Stimulated activated CD4-positive, alpha-beta T cell treated with anti-CD3 and anti-CD28 coated beads, Interleukin-2, amount 100 ng/mL, for 4 hours (primary cell): ENCODE measurements around the gene CXorf51B.
"Not testable (repeated sequence)": the region's sequence is repeated elsewhere in the genome, so short reads cannot be mapped to it uniquely, and the experiment has no call there.

ENCODE experiments used
- DNase-seq: peaks from one replicate; pipeline ENCODE4 v3.0.0-alpha.2; 2020; ENCODE audit warnings: low read depth

Gene CXorf51B

DNA sequence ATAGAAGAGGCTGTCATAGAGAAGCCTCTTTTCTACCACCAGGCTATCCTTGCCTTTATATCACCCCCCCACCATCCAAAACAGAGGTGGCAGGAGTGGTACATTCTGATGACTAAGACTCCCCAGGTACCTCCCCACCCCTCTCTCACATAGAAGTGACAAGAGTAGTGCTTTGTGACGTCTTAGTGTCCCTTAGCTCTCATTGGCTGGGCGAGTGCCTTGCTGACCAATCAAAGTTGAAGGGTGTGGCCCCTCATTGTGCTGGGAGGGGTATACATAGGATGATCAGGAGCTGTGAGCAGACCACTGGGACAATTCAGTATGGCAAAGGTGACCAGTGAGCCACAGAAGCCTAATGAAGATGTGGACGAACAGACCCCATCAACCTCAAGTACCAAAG lies at the start of gene CXorf51B:
Gene CXorf51B, plus strand, starts transcription at position 301 of the 400 bp plus-strand sequence. Its CDS starts 21 bp downstream, at position 322.
- not testable (repeated sequence) for DNase-seq

DNA sequence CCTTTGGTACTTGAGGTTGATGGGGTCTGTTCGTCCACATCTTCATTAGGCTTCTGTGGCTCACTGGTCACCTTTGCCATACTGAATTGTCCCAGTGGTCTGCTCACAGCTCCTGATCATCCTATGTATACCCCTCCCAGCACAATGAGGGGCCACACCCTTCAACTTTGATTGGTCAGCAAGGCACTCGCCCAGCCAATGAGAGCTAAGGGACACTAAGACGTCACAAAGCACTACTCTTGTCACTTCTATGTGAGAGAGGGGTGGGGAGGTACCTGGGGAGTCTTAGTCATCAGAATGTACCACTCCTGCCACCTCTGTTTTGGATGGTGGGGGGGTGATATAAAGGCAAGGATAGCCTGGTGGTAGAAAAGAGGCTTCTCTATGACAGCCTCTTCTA lies 5.1 kb downstream of the CXorf51B start, which contains the start of gene CXorf51A:
Gene CXorf51A, minus strand, starts transcription at position 101 of the 400 bp plus-strand sequence. Its CDS starts 21 bp downstream, at position 80.
- DNase-seq: not testable (repeated sequence)

- no peak for DNase-seq
Observed at GRCh38 chrX:146831994-146832393, 22.4 kb downstream of the CXorf51B start.

DNA sequence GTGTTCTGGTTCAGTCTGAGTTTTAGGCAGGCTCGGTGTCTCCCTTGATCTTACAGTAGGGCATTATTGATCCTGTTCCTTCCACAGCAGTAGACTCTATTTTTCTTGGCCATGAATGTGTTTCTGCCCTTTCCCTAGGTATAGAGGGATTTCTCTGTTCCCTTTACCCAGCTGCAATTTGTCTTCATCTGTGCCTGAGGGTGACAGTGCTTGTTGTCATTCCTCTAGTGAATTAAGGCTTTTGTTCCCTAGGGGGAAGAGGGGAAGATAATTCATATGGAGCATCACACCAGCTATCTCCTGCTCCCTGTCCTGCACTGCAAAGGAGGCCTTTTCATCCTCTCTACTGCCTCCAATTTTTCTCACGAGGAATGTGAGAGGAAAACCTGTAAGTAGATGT lies 44.7 kb downstream of the CXorf51B start:
- DNase-seq: no peak
